DMS53 treated with DMSO at 0.1 percent for 48 hours (cell line): ENCODE results near the gene AQR.
A peak's percentile ranks its signal among the peaks of the same experiment; 100 is the strongest.
"Not testable (repeated sequence)": the region's sequence is repeated elsewhere in the genome, so short reads cannot be mapped to it uniquely, and the experiment has no call there.

ENCODE experiments used
- DNase-seq: peaks from one replicate; lab custom pipeline; 2025; ENCODE audit not compliant: unreplicated experiment; lab: John Stamatoyannopoulos, UW

AQR gene

GRCh38 chr15:34964277-34964676, 5.3 kb downstream of the AQR start:
- no peak for DNase-seq

GRCh38 chr15:34953851-34954250, 15.7 kb downstream of the AQR start:
- DNase-seq = no peak

- DNase-seq = no peak
These were observed 17.1 kb downstream of the AQR start for GRCh38 chr15:34952481-34952880.

DNA sequence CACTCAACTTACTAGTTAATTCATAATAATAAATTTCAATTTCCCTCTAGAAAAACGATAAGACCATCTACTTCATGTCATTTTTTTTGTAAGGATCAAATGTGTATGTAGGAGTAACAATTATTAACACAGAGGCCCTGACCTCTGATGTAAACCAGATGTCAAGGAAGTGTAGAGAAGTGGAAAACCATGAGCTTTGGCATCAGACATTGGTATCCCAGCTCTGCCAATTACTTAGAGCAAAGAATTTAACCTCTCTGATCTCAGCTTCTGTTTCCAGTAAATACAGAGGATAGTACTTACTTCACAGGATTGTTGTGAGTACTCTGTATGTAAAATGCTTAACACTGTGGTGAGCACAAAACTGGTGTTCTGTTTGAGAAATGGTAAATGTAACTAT, 17.5 kb downstream of the AQR start:
- DNase-seq = no peak

DNA sequence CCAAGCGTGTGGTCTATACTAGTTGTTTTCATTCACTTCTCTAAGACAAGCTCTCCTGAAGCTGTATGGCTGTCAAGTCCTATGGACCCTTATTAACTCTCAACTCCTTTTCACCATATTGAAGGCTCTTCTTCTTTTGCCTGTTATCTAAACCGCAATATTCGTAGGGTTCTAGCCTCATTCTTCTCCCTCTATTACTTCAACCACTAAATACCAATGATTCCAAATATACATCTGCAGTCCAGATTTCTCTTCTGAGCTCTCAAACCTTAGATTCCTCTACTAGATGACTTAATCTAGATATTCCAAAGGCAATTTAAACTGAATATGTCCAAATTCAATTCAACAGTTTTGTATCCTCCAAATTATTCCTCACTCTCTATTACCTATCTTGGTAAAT, 24.6 kb downstream of the AQR start:
- no peak for DNase-seq

GRCh38 chr15:34943711-34944110, 25.8 kb downstream of the AQR start:
- no peak for DNase-seq

GRCh38 chr15:34943264-34943663, 26.3 kb downstream of the AQR start:
- not testable (repeated sequence) for DNase-seq

DNA sequence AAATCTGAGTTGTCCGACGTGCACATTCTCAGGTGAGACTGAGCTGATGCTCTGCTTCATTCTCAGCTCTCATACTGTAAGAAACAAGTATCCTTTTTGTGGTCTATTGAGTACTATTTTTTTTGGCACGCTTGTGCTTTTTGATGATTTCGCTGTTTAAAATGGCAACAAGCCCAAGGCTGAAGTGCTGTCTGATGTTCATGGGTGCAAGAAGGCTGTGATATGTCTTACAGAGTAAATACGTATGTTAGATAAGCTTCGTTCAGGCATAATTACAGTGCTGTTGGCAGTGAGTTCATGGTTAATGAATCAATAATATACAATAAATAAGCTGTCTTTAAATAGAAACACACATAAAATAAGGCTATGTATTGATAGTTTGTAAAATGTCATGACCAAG, 27.2 kb downstream of the AQR start:
- DNase-seq = no peak

- DNase-seq = no peak
These were observed 27.7 kb downstream of the AQR start for GRCh38 chr15:34941831-34942230.

DNA sequence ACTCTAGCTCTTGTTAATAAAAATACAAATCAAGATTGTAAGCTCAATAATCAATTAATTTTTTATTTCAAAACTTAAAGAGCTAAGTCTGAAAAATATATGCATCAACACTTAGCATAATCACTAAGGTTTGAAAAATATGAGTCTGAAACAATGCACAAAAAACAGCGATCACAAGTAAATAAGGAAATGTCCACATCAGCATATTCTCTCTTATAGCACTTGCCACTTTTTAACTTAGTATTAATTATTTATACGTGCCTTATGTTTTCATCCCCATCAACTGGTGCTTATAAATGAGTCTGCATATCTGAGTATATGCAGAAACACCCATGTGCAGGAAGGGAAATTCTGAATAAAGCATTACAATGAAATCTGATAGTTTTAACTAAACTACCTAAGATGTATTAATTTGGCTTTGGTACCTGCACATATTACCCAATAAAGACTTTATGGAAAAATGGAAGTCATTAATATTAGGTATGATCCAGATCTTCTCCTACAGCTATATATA, 28.3 kb downstream of the AQR start:
- DNase-seq = no peak

GRCh38 chr15:34933432-34933975, 36.0 kb downstream of the AQR start:
- DNase-seq = peak; percentile 4

DNA sequence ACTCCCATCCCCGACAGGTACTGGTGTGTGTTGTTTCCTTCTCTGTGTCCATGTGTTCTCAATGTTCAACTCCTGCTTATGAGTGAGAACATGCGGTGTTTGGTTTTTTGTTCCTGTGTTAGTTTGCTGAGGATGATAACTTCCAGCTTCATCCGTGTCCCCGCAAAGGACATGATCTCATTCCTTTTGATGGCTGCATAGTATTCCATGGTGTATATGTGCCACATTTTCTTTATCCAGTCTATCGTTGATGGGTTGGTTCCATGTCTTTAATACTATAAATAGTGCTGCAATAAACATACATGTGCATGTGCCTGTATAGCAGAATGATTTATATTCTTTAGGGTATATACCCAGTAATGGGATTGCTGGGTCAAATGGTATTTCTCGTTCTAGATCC, 41.2 kb downstream of the AQR start:
- not testable (repeated sequence) for DNase-seq

GRCh38 chr15:34927726-34928125, 41.8 kb downstream of the AQR start:
- DNase-seq = peak; percentile 94

DNA sequence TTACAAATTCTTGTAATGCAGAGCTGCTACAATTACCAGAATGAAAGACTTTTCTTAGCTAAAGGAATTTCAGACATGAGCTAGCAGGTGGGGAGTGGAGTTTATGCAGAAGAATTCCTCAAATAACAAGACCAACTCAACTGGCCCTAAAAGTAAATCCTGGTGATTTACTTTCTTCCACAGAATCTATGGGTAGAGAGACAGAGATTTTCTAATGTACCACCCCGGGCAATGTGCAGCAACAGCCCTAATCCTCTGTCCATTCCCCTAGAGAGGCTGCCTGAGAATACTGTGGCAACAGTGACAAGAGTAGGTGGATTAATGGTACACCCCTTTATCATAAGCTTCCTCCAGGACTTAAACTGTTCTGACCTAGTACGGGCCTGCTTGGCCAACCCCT, 55.2 kb downstream of the AQR start:
- no peak for DNase-seq

DNA sequence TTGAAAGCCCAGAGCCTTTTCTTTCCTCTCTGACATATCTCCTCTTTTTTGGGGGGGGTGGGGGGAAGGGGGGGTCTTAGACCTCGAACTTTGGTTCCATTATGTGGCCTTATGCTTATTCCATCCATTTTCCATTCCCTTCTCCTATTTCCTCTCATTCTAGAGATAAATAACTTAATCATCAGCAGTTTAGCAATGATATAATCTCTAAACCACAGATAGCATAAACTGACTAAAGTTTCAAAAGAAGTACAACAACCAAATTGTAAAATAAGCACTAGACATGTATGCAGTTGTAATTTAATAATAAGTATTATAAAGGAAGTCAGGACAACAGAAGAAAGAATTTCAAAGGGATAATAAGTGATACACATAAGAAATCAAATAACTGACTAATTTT, 64.5 kb downstream of the AQR start:
- DNase-seq = no peak

GRCh38 chr15:34904527-34904926, 65.0 kb downstream of the AQR start:
- no peak for DNase-seq

- no peak for DNase-seq
These were observed 68.8 kb downstream of the AQR start for GRCh38 chr15:34900748-34901147.

- no peak for DNase-seq
These were observed 73.4 kb downstream of the AQR start for GRCh38 chr15:34896183-34896582.

GRCh38 chr15:34893967-34894366, 75.6 kb downstream of the AQR start:
- DNase-seq = no peak

GRCh38 chr15:34892963-34893591, 76.5 kb downstream of the AQR start:
- no peak for DNase-seq

DNA sequence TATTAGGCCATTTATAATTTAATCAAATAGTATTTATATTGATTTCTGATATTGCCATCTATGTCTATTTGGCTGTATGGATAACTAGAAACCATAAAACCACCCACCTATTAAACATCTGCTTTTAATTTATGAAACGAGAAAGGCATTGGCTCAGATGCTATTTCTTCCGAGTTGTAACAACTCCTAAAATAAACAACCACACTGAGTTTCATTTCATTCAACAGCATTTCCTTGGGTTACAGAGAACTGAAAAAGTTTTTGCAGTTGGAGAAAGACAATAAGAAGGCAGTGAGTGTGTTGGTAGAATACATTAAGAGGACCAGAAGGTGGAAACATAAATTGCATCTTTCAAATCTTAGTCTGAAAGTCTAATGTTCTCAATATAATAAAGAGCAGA, 79.1 kb downstream of the AQR start:
- no peak for DNase-seq

- no peak for DNase-seq
These were observed 80.1 kb downstream of the AQR start for GRCh38 chr15:34889476-34889875.

- no peak for DNase-seq
These were observed 83.4 kb downstream of the AQR start for GRCh38 chr15:34886134-34886533.
